ENCODE results near the gene SNRPB2. TPM values are rescaled to one million over a fixed set of nuclear protein-coding genes. Genes with fewer than 3 reads are reported as not detected.

The SNRPB2 gene
- 50.5 and 58.6 TPM in 2 replicates for total RNA-seq (ENCODE audit: low replicate concordance)

DNA sequence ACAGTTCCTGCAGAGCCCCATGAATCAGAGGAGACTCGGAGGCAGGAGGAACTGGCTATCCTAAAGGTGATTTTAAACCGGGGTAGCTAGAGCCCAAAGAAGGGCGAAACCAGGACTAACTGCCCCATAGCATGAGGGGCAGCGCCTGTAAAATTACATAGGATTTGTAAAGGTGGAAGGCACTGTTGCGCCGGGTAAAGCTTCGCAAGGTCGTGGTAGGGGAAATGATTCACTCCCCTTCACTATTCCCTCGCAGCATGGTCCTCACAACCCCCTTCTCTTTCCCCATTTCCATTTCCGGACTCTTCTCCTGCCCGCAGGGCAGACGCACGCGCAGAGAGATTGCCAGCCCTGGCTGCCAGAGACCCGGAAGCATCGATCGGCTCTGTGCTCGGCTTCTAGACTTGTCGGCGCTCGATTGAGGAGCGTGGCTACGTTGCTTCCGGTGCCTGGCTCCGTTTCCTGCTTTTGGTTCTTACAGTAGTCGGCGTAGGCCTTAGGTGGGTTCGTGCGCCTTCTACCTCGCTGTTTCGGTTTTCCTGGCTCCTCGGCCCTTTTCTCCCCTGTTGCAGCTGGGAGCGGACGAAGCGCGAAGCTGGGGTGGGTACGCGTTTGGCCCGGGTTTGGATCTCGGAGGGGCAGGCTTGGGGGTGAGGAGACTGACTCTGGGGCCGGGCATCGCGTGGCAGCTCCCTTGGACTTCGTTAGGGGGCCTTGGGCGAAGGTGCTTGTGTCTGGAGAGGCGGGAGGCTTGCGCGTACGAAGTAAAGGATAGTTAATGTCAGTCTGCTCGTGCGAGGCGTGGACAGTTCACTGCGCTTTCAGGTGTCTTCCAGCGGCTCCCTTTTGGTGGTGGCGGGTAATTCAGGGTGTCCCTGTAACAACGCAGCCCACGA lies at the start of gene SNRPB2:
Gene SNRPB2, plus strand, starts transcription at position 462 of the 896 bp plus-strand sequence. CDS start 1,677 bp downstream, outside the sequence.
- no peak for TF ChIP-seq CTCF (IDR thresholded peaks at IDR 0.05; ENCODE audit: insufficient read depth, low read length)
- peak within 1 kb of the TSS; percentile 92 for H3K4me3 ChIP-seq (ENCODE audit: low read depth, low read length)
- DNase-seq (ENCODE audit: low read depth) = peak; percentile 96

GRCh38 chr20:16684416-16684815 lies 45.4 kb upstream of the SNRPB2 start:
- no peak overlapping the region for H3K4me3 ChIP-seq (ENCODE audit: low read depth, low read length)
- DNase-seq (ENCODE audit: low read depth) = no peak
- no peak for TF ChIP-seq CTCF (IDR thresholded peaks at IDR 0.05; ENCODE audit: insufficient read depth, low read length)

GRCh38 chr20:16689906-16690305 lies 39.9 kb upstream of the SNRPB2 start:
- no peak for TF ChIP-seq CTCF (IDR thresholded peaks at IDR 0.05; ENCODE audit: insufficient read depth, low read length)
- H3K4me3 ChIP-seq (ENCODE audit: low read depth, low read length) = no peak overlapping the region
- DNase-seq (ENCODE audit: low read depth) = no peak

GRCh38 chr20:16691381-16691780 lies 38.4 kb upstream of the SNRPB2 start:
- no peak for TF ChIP-seq CTCF (IDR thresholded peaks at IDR 0.05; ENCODE audit: insufficient read depth, low read length)
- no peak overlapping the region for H3K4me3 ChIP-seq (ENCODE audit: low read depth, low read length)

GRCh38 chr20:16692009-16692408 lies 37.8 kb upstream of the SNRPB2 start:
- no peak overlapping the region for H3K4me3 ChIP-seq (ENCODE audit: low read depth, low read length)
- TF ChIP-seq CTCF (IDR thresholded peaks at IDR 0.05; ENCODE audit: insufficient read depth, low read length) = no peak
- DNase-seq (ENCODE audit: low read depth) = no peak

More at GRCh38 chr20:16691381-16691780, 38.4 kb upstream of the SNRPB2 start:
- DNase-seq (ENCODE audit: low read depth) = no peak

DNA sequence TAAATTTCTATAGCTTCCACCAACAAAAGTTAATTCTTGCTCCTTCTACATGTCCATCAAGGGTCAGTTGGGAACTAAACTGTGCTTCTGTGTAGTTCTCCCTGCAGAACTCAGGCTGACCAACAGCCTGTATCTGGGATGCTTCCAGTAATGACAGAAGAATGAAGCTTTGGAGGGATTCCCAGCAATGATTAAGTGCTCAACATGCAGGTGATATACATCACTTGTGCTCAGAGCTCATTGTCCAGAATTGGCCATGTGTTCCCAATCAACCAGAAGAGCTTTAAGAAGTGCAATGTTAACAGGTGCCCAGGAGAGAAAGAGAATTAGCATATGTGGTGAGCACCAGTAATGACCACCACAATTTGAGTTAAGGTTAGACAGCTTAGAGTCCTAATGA lies 37.4 kb upstream of the SNRPB2 start:
- no peak overlapping the region for H3K4me3 ChIP-seq (ENCODE audit: low read depth, low read length)
- peak; percentile 15 for DNase-seq (ENCODE audit: low read depth)
- no peak for TF ChIP-seq CTCF (IDR thresholded peaks at IDR 0.05; ENCODE audit: insufficient read depth, low read length)
